HG02759 (cell line): ENCODE data around the gene PTPRG.

ENCODE experiments used
- ATAC-seq: cut with Tn5 transposase; IDR thresholded peaks from one replicate; pipeline ENCODE4 v1.9.1; 2021; ENCODE audit warnings: mild to moderate bottlenecking, moderate library complexity; ENCODE audit not compliant: unreplicated experiment

PTPRG gene

GRCh38 chr3:61583890-61584875 is 22.8 kb downstream of the PTPRG start:
- ATAC-seq, result no peak

GRCh38 chr3:61589856-61590255 is 28.5 kb downstream of the PTPRG start:
- no peak for ATAC-seq

GRCh38 chr3:61591300-61591699 is 29.9 kb downstream of the PTPRG start:
- ATAC-seq, result no peak

- ATAC-seq, result no peak
Observed at GRCh38 chr3:61593446-61594029, 32.2 kb downstream of the PTPRG start.

- ATAC-seq, result no peak
Observed at GRCh38 chr3:61594144-61594963, 33.0 kb downstream of the PTPRG start.

GRCh38 chr3:61594964-61595285 is 33.6 kb downstream of the PTPRG start:
- ATAC-seq, result no peak

GRCh38 chr3:61595288-61595687 is 33.9 kb downstream of the PTPRG start:
- ATAC-seq, result no peak

GRCh38 chr3:61595826-61596225 is 34.5 kb downstream of the PTPRG start:
- no peak for ATAC-seq

- ATAC-seq, result no peak
Observed at GRCh38 chr3:61597906-61598305, 36.5 kb downstream of the PTPRG start.

GRCh38 chr3:61600195-61600594 is 38.8 kb downstream of the PTPRG start:
- no peak for ATAC-seq

- ATAC-seq, result no peak
Observed at GRCh38 chr3:61601831-61602230, 40.5 kb downstream of the PTPRG start.

- ATAC-seq, result no peak
Observed at GRCh38 chr3:61602466-61602865, 41.1 kb downstream of the PTPRG start.

GRCh38 chr3:61605589-61606175 is 44.3 kb downstream of the PTPRG start:
- no peak for ATAC-seq

GRCh38 chr3:61606196-61606595 is 44.8 kb downstream of the PTPRG start:
- ATAC-seq, result no peak

- no peak for ATAC-seq
Observed at GRCh38 chr3:61608072-61608471, 46.7 kb downstream of the PTPRG start.

- no peak for ATAC-seq
Observed at GRCh38 chr3:61608711-61609110, 47.3 kb downstream of the PTPRG start.

GRCh38 chr3:61610316-61610715 is 48.9 kb downstream of the PTPRG start:
- no peak for ATAC-seq

- ATAC-seq, result no peak
Observed at GRCh38 chr3:61612211-61613194, 51.1 kb downstream of the PTPRG start.

- ATAC-seq, result no peak
Observed at GRCh38 chr3:61613666-61614065, 52.3 kb downstream of the PTPRG start.

- no peak for ATAC-seq
Observed at GRCh38 chr3:61615643-61616042, 54.3 kb downstream of the PTPRG start.
